ENCODE results near the gene ZNF783. TPM values are rescaled to one million over a fixed set of nuclear protein-coding genes. Genes with fewer than 3 reads are reported as not detected.
"Not testable (repeated sequence)": the region's sequence is repeated elsewhere in the genome, so short reads cannot be mapped to it uniquely, and the experiment has no call there.

ZNF783 gene
- total RNA-seq, 1 experiment from 2014 or later, result 24.3 TPM

GRCh38 chr7:149232362-149232761 lies 29.6 kb upstream of the ZNF783 start:
- Histone ChIP-seq H3K9me2 (replicated peaks; ENCODE audit: insufficient read depth, low read length) (no peaks in the 10 kb centered on the region), H3K9me3 (ENCODE audit: low read length) (no peaks in the 10 kb centered on the region), H3K36me3 (ENCODE audit: insufficient read depth, low read length) (no peaks in the 10 kb centered on the region), H3K79me2 (ENCODE audit: low read length) (no peaks in the 10 kb centered on the region), H3K4me3 (ENCODE audit: low read length) (no peak overlapping the region), H3K4me1 (ENCODE audit: low read length) (no peaks in the 10 kb centered on the region), H2AFZ (ENCODE audit: low read length) (no peak overlapping the region), H3K27ac (ENCODE audit: low read length) (no peak overlapping the region), H3K27me3 (ENCODE audit: low read length) (no peaks in the 10 kb centered on the region), H4K20me1 (ENCODE audit: insufficient read depth, low read depth, low read length) (no peaks in the 10 kb centered on the region), H3K9ac (ENCODE audit: low read length) (no peak overlapping the region), H3K4me2 (ENCODE audit: low read depth, low read length, poor library complexity, severe bottlenecking) (no peak overlapping the region)
- peak; percentile 21 for DNase-seq

GRCh38 chr7:149233655-149234204 lies 28.3 kb upstream of the ZNF783 start:
- not testable (repeated sequence) for H3K4me2 ChIP-seq (ENCODE audit: low read depth, low read length, poor library complexity, severe bottlenecking); H3K9me3 ChIP-seq (ENCODE audit: low read length); H3K9ac ChIP-seq (ENCODE audit: low read length)

GRCh38 chr7:149237502-149237901 lies 24.5 kb upstream of the ZNF783 start:
- H3K9me2 ChIP-seq (replicated peaks; ENCODE audit: insufficient read depth, low read length), result no peaks in the 10 kb centered on the region
- H3K9me3 ChIP-seq (ENCODE audit: low read length), result peaks cover 2% of the 10 kb centered on the region; the same call in 1 of the 2 replicates
- H3K4me2 ChIP-seq (ENCODE audit: low read depth, low read length, poor library complexity, severe bottlenecking), result no peak overlapping the region
- H3K79me2 ChIP-seq (ENCODE audit: low read length), result peaks cover 31% of the 10 kb centered on the region
- no peak overlapping the region for H2AFZ ChIP-seq (ENCODE audit: low read length)
- H3K4me3 ChIP-seq (ENCODE audit: low read length), result no peak overlapping the region
- no peak overlapping the region for H3K27ac ChIP-seq (ENCODE audit: low read length)
- no peak overlapping the region for H3K9ac ChIP-seq (ENCODE audit: low read length)
- no peaks in the 10 kb centered on the region for H4K20me1 ChIP-seq (ENCODE audit: insufficient read depth, low read depth, low read length)
- peaks cover 19% of the 10 kb centered on the region for H3K4me1 ChIP-seq (ENCODE audit: low read length)
- peaks cover 6% of the 10 kb centered on the region for H3K36me3 ChIP-seq (ENCODE audit: insufficient read depth, low read length)
- DNase-seq, result peak; percentile 26
- no peaks in the 10 kb centered on the region for H3K27me3 ChIP-seq (ENCODE audit: low read length)

More at GRCh38 chr7:149233655-149234204, 28.3 kb upstream of the ZNF783 start:
- H3K27ac ChIP-seq (ENCODE audit: low read length); H3K9me2 ChIP-seq (replicated peaks; ENCODE audit: insufficient read depth, low read length); H3K27me3 ChIP-seq (ENCODE audit: low read length); H2AFZ ChIP-seq (ENCODE audit: low read length); H4K20me1 ChIP-seq (ENCODE audit: insufficient read depth, low read depth, low read length); H3K4me3 ChIP-seq (ENCODE audit: low read length); H3K79me2 ChIP-seq (ENCODE audit: low read length); H3K36me3 ChIP-seq (ENCODE audit: insufficient read depth, low read length); H3K4me1 ChIP-seq (ENCODE audit: low read length): not testable (repeated sequence)
- peak; percentile 30 for DNase-seq

- H3K9me2 ChIP-seq (replicated peaks; ENCODE audit: insufficient read depth, low read length), result no peaks in the 10 kb centered on the region
- no peak overlapping the region for H3K9ac ChIP-seq (ENCODE audit: low read length)
- H4K20me1 ChIP-seq (ENCODE audit: insufficient read depth, low read depth, low read length), result no peaks in the 10 kb centered on the region
- H3K27ac ChIP-seq (ENCODE audit: low read length), result no peak overlapping the region
- H3K4me3 ChIP-seq (ENCODE audit: low read length), result no peak overlapping the region
- H3K9me3 ChIP-seq (ENCODE audit: low read length), result peaks cover 6% of the 10 kb centered on the region; the same call in 1 of the 2 replicates
- H3K36me3 ChIP-seq (ENCODE audit: insufficient read depth, low read length), result peaks cover 9% of the 10 kb centered on the region
- no peak overlapping the region for H2AFZ ChIP-seq (ENCODE audit: low read length)
- H3K27me3 ChIP-seq (ENCODE audit: low read length), result no peaks in the 10 kb centered on the region
- DNase-seq, result peak; percentile 25
- peaks cover 19% of the 10 kb centered on the region for H3K4me1 ChIP-seq (ENCODE audit: low read length)
- H3K4me2 ChIP-seq (ENCODE audit: low read depth, low read length, poor library complexity, severe bottlenecking), result peak overlapping the region; percentile 87
- peaks cover 36% of the 10 kb centered on the region for H3K79me2 ChIP-seq (ENCODE audit: low read length)
Measured at GRCh38 chr7:149238051-149238450, 23.9 kb upstream of the ZNF783 start.

- H3K4me1 ChIP-seq (ENCODE audit: low read length), result peaks cover 22% of the 10 kb centered on the region
- peaks cover 48% of the 10 kb centered on the region for H3K79me2 ChIP-seq (ENCODE audit: low read length)
Measured at GRCh38 chr7:149239345-149240143, 22.5 kb upstream of the ZNF783 start, which contains the start of gene ZNF212. Gene ZNF212 (plus strand): TSS chr7:149239651. CDS start chr7:149239779, 128 bp downstream.

GRCh38 chr7:149240637-149241036 lies 21.4 kb upstream of the ZNF783 start:
- Histone ChIP-seq H3K36me3 (ENCODE audit: insufficient read depth, low read length) (peaks cover 9% of the 10 kb centered on the region), H3K9ac (ENCODE audit: low read length) (peak overlapping the region; percentile 91), H3K27ac (ENCODE audit: low read length) (no peak overlapping the region), H3K79me2 (ENCODE audit: low read length) (peaks cover 59% of the 10 kb centered on the region), H3K9me3 (ENCODE audit: low read length) (peaks cover 6% of the 10 kb centered on the region; the same call in 1 of the 2 replicates), H4K20me1 (ENCODE audit: insufficient read depth, low read depth, low read length) (no peaks in the 10 kb centered on the region), H3K4me3 (ENCODE audit: low read length) (peak overlapping the region; percentile 99), H3K9me2 (replicated peaks; ENCODE audit: insufficient read depth, low read length) (no peaks in the 10 kb centered on the region), H3K4me2 (ENCODE audit: low read depth, low read length, poor library complexity, severe bottlenecking) (peak overlapping the region; percentile 87), H3K27me3 (ENCODE audit: low read length) (no peaks in the 10 kb centered on the region), H3K4me1 (ENCODE audit: low read length) (peaks cover 33% of the 10 kb centered on the region), H2AFZ (ENCODE audit: low read length) (no peak overlapping the region)
- peak; percentile 35 for DNase-seq

More at GRCh38 chr7:149239345-149240143, 22.5 kb upstream of the ZNF783 start, which contains the start of gene ZNF212:
- H3K36me3 ChIP-seq (ENCODE audit: insufficient read depth, low read length), result peaks cover 9% of the 10 kb centered on the region
- peaks cover 6% of the 10 kb centered on the region; the same call in 1 of the 2 replicates for H3K9me3 ChIP-seq (ENCODE audit: low read length)
- H3K9ac ChIP-seq (ENCODE audit: low read length), result peak within 1 kb of the TSS; percentile 91
- peak within 1 kb of the TSS; percentile 99 for H3K4me3 ChIP-seq (ENCODE audit: low read length)
- H3K9me2 ChIP-seq (replicated peaks; ENCODE audit: insufficient read depth, low read length), result no peaks in the 10 kb centered on the region
- H3K27ac ChIP-seq (ENCODE audit: low read length), result 0 out of 2 replicates have a peak within 1 kb of the TSS, but pooled peaks have one; percentile 13
- H3K27me3 ChIP-seq (ENCODE audit: low read length), result no peaks in the 10 kb centered on the region
- peak within 1 kb of the TSS; percentile 87 for H3K4me2 ChIP-seq (ENCODE audit: low read depth, low read length, poor library complexity, severe bottlenecking)
- DNase-seq, result peak; percentile 96
- no peaks in the 10 kb centered on the region for H4K20me1 ChIP-seq (ENCODE audit: insufficient read depth, low read depth, low read length)
- peak within 1 kb of the TSS; percentile 96 for H2AFZ ChIP-seq (ENCODE audit: low read length)

- Histone ChIP-seq H3K9me2 (replicated peaks; ENCODE audit: insufficient read depth, low read length) (no peaks in the 10 kb centered on the region), H3K36me3 (ENCODE audit: insufficient read depth, low read length) (peaks cover 9% of the 10 kb centered on the region), H3K27ac (ENCODE audit: low read length) (no peak overlapping the region), H3K79me2 (ENCODE audit: low read length) (peaks cover 70% of the 10 kb centered on the region), H3K9ac (ENCODE audit: low read length) (no peak overlapping the region), H3K4me3 (ENCODE audit: low read length) (no peak overlapping the region), H3K27me3 (ENCODE audit: low read length) (no peaks in the 10 kb centered on the region), H3K4me1 (ENCODE audit: low read length) (peaks cover 40% of the 10 kb centered on the region), H4K20me1 (ENCODE audit: insufficient read depth, low read depth, low read length) (no peaks in the 10 kb centered on the region), H3K9me3 (ENCODE audit: low read length) (peaks cover 6% of the 10 kb centered on the region; the same call in 1 of the 2 replicates), H3K4me2 (ENCODE audit: low read depth, low read length, poor library complexity, severe bottlenecking) (no peak overlapping the region), H2AFZ (ENCODE audit: low read length) (no peak overlapping the region)
- DNase-seq, result peak; percentile 41
Measured at GRCh38 chr7:149241696-149242095, 20.3 kb upstream of the ZNF783 start.

GRCh38 chr7:149245244-149245643 lies 16.8 kb upstream of the ZNF783 start:
- peak overlapping the region; percentile 44 for H3K4me2 ChIP-seq (ENCODE audit: low read depth, low read length, poor library complexity, severe bottlenecking)
- peaks cover 91% of the 10 kb centered on the region for H3K79me2 ChIP-seq (ENCODE audit: low read length)
- peaks cover 6% of the 10 kb centered on the region; the same call in 1 of the 2 replicates for H3K9me3 ChIP-seq (ENCODE audit: low read length)
- H2AFZ ChIP-seq (ENCODE audit: low read length), result no peak overlapping the region
- peak; percentile 75 for DNase-seq
- no peaks in the 10 kb centered on the region for H3K9me2 ChIP-seq (replicated peaks; ENCODE audit: insufficient read depth, low read length)
- H3K4me3 ChIP-seq (ENCODE audit: low read length), result no peak overlapping the region
- peak overlapping the region; percentile 61 for H3K27ac ChIP-seq (ENCODE audit: low read length)
- peak overlapping the region; percentile 6; the same call in 1 of the 2 replicates for H3K9ac ChIP-seq (ENCODE audit: low read length)
- peaks cover 9% of the 10 kb centered on the region for H3K36me3 ChIP-seq (ENCODE audit: insufficient read depth, low read length)
- H3K4me1 ChIP-seq (ENCODE audit: low read length), result peaks cover 54% of the 10 kb centered on the region
- no peaks in the 10 kb centered on the region for H4K20me1 ChIP-seq (ENCODE audit: insufficient read depth, low read depth, low read length)
- H3K27me3 ChIP-seq (ENCODE audit: low read length), result no peaks in the 10 kb centered on the region

Data from Karpas-422 (cell line).